ENCODE results near the gene UPK2.
"Not testable (repeated sequence)": the region's sequence is repeated elsewhere in the genome, so short reads cannot be mapped to it uniquely, and the experiment has no call there.

Gene UPK2

GRCh38 chr11:118931571-118931970 is 24.5 kb upstream of the UPK2 start:
- Histone ChIP-seq H3K4me1 (ENCODE audit: control insufficient read depth, insufficient read depth, low read length) (peaks cover 7% of the 10 kb centered on the region), H3K27me3 (ENCODE audit: control insufficient read depth, insufficient read depth, low read length) (peaks cover 15% of the 10 kb centered on the region), H3K9ac (ENCODE audit: low read depth, low read length) (no peak overlapping the region), H3K36me3 (ENCODE audit: control insufficient read depth, insufficient read depth, low read length) (no peaks in the 10 kb centered on the region), H3K4me3 (ENCODE audit: low read depth, low read length) (no peak overlapping the region), H3K9me3 (ENCODE audit: control insufficient read depth, insufficient read depth, low read length) (no peaks in the 10 kb centered on the region)

GRCh38 chr11:118933486-118933885 is 22.6 kb upstream of the UPK2 start:
- no peak overlapping the region for H3K9ac ChIP-seq (ENCODE audit: low read depth, low read length)

DNA sequence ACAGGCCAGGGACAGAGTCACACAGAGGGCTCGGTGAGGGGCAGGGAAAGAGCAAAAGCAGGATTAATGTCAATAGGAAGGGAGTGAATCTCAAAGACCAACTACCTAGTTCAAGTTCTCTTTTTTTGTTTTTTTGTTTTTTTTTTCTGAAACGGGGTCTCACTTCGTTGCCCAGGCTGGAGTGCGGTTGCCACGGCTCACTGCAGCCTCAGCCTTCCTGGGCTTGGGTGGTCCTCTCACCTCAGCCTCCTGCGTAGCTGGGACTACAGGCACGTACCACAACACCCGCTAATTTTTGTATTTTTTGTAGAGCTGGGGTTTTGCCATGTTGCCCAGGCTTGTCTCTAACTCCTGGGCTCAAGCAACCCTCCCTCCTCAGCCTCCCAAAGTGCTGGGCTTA is 20.7 kb upstream of the UPK2 start:
- Histone ChIP-seq H3K4me1 (ENCODE audit: control insufficient read depth, insufficient read depth, low read length) (peaks cover 12% of the 10 kb centered on the region), H3K4me3 (ENCODE audit: low read depth, low read length) (no peak overlapping the region), H3K36me3 (ENCODE audit: control insufficient read depth, insufficient read depth, low read length) (no peaks in the 10 kb centered on the region), H3K9me3 (ENCODE audit: control insufficient read depth, insufficient read depth, low read length) (no peaks in the 10 kb centered on the region), H3K27me3 (ENCODE audit: control insufficient read depth, insufficient read depth, low read length) (peaks cover 12% of the 10 kb centered on the region), H3K9ac (ENCODE audit: low read depth, low read length) (no peak overlapping the region)

More at GRCh38 chr11:118933486-118933885, 22.6 kb upstream of the UPK2 start:
- no peaks in the 10 kb centered on the region for H3K9me3 ChIP-seq (ENCODE audit: control insufficient read depth, insufficient read depth, low read length)
- H3K36me3 ChIP-seq (ENCODE audit: control insufficient read depth, insufficient read depth, low read length) = no peaks in the 10 kb centered on the region
- peaks cover 4% of the 10 kb centered on the region for H3K4me1 ChIP-seq (ENCODE audit: control insufficient read depth, insufficient read depth, low read length)
- H3K27me3 ChIP-seq (ENCODE audit: control insufficient read depth, insufficient read depth, low read length) = peaks cover 10% of the 10 kb centered on the region
- H3K4me3 ChIP-seq (ENCODE audit: low read depth, low read length) = no peak overlapping the region

DNA sequence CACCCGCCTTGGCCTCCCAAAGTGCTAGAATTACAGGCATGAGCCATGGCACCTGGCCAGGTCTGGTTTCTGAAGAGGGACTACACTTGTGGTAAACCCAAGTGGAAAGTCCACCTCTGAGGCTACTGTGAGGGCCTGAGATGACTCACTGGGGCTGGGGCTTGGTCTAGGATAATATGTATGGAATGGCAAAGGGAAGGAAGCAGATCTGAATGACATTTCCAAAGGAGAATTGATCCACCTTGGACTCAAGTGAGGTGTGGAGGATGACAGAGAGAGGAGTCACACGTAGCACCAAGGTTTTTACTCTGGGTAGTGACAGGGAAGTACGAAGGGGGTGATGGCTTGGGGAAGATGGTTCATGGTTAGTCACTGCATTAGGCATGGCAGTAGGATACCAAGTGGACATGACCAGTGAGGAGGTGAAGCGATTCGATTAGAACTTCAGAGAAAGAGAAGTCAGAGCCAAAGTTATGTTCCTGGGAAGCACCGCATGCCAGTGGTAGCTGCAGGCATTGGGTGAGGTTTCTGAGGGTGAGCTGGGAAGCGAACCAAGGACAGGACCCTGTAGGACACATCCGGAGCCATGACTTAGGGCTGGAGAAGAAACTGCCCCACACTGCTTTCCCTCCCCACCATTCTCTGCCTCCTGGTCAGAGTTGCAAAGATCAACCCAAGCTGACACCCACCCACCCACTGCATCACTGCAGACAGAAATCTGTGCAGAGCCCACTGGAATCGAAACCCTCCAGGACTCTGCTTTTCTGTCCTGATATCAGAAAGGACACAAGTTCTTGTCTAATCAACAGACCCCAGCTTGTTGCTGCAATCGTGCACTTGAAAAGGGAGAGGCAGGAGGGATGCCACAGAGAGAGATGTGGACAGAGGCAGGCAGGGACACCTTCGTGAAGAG is 17.4 kb upstream of the UPK2 start:
- H3K4me1 ChIP-seq (ENCODE audit: control insufficient read depth, insufficient read depth, low read length) = peaks cover 12% of the 10 kb centered on the region
- H3K9ac ChIP-seq (ENCODE audit: low read depth, low read length) = no peak overlapping the region
- peaks cover 3% of the 10 kb centered on the region for H3K27me3 ChIP-seq (ENCODE audit: control insufficient read depth, insufficient read depth, low read length)
- H3K4me3 ChIP-seq (ENCODE audit: low read depth, low read length) = no peak overlapping the region
- H3K9me3 ChIP-seq (ENCODE audit: control insufficient read depth, insufficient read depth, low read length) = no peaks in the 10 kb centered on the region
- H3K36me3 ChIP-seq (ENCODE audit: control insufficient read depth, insufficient read depth, low read length) = no peaks in the 10 kb centered on the region

DNA sequence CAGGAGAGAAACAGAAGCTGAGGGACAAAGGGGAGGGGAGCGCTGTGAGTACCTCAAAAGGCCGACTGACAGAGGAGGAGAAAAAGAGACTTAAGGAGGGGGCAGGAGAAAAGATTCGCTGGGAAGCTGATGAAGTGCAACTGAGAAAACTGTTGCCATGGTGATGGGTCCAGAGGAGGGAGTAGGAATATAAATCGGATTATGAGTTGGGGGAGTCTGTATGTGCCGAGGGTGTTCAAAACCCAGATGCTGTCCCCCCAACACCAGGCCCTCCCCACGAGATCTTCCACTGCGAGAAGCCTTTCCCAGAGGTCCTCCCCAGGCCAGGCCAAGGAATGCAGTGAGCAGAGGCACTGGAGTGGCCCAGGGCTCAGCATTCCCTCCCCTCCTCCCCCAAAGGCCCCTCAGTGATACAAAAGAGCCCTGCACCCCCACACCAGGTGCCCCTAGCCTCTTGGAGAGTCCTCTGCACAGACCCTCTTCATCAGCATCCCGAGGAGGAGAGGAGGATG is 16.6 kb upstream of the UPK2 start:
- H3K4me3 ChIP-seq (ENCODE audit: low read depth, low read length) = no peak overlapping the region
- peaks cover 12% of the 10 kb centered on the region for H3K4me1 ChIP-seq (ENCODE audit: control insufficient read depth, insufficient read depth, low read length)
- peaks cover 3% of the 10 kb centered on the region for H3K27me3 ChIP-seq (ENCODE audit: control insufficient read depth, insufficient read depth, low read length)
- H3K36me3 ChIP-seq (ENCODE audit: control insufficient read depth, insufficient read depth, low read length) = no peaks in the 10 kb centered on the region
- no peaks in the 10 kb centered on the region for H3K9me3 ChIP-seq (ENCODE audit: control insufficient read depth, insufficient read depth, low read length)
- H3K9ac ChIP-seq (ENCODE audit: low read depth, low read length) = peak overlapping the region; percentile 16

- Histone ChIP-seq H3K36me3 (ENCODE audit: control insufficient read depth, insufficient read depth, low read length) (no peaks in the 10 kb centered on the region), H3K4me1 (ENCODE audit: control insufficient read depth, insufficient read depth, low read length) (peaks cover 12% of the 10 kb centered on the region), H3K4me3 (ENCODE audit: low read depth, low read length) (peak overlapping the region; percentile 8), H3K9ac (ENCODE audit: low read depth, low read length) (peak overlapping the region; percentile 16), H3K9me3 (ENCODE audit: control insufficient read depth, insufficient read depth, low read length) (no peaks in the 10 kb centered on the region), H3K27me3 (ENCODE audit: control insufficient read depth, insufficient read depth, low read length) (peaks cover 3% of the 10 kb centered on the region)
Measured at GRCh38 chr11:118939953-118940598, 16.0 kb upstream of the UPK2 start.

DNA sequence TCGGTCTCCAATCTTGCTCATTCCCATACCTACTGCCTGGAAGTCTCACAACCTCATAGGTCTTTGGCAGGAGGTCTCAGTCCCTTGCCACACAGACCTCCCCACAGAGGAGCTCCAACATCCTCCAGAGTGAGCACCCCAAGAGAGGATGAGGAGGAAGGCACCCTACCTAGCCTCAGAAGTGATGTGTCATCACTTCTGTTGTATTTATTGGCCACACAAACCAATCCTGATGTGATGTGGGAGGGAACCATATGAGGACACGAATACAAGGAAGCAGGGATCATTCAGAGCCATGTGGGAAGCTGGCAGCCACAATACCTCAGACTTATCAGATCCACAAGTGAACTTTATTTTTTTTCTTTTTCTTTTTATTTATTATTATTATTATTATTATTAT is 9.0 kb upstream of the UPK2 start:
- Histone ChIP-seq H3K36me3 (ENCODE audit: control insufficient read depth, insufficient read depth, low read length) (no peaks in the 10 kb centered on the region), H3K9me3 (ENCODE audit: control insufficient read depth, insufficient read depth, low read length) (no peaks in the 10 kb centered on the region), H3K4me1 (ENCODE audit: control insufficient read depth, insufficient read depth, low read length) (no peaks in the 10 kb centered on the region), H3K4me3 (ENCODE audit: low read depth, low read length) (no peak overlapping the region), H3K27me3 (ENCODE audit: control insufficient read depth, insufficient read depth, low read length) (no peaks in the 10 kb centered on the region), H3K9ac (ENCODE audit: low read depth, low read length) (no peak overlapping the region)

- Histone ChIP-seq H3K9me3 (ENCODE audit: control insufficient read depth, insufficient read depth, low read length) (no peaks in the 10 kb centered on the region), H3K9ac (ENCODE audit: low read depth, low read length) (no peak overlapping the region), H3K36me3 (ENCODE audit: control insufficient read depth, insufficient read depth, low read length) (no peaks in the 10 kb centered on the region), H3K4me3 (ENCODE audit: low read depth, low read length) (no peak overlapping the region), H3K4me1 (ENCODE audit: control insufficient read depth, insufficient read depth, low read length) (no peaks in the 10 kb centered on the region), H3K27me3 (ENCODE audit: control insufficient read depth, insufficient read depth, low read length) (no peaks in the 10 kb centered on the region)
Measured at GRCh38 chr11:118948000-118948399, 8.1 kb upstream of the UPK2 start.

DNA sequence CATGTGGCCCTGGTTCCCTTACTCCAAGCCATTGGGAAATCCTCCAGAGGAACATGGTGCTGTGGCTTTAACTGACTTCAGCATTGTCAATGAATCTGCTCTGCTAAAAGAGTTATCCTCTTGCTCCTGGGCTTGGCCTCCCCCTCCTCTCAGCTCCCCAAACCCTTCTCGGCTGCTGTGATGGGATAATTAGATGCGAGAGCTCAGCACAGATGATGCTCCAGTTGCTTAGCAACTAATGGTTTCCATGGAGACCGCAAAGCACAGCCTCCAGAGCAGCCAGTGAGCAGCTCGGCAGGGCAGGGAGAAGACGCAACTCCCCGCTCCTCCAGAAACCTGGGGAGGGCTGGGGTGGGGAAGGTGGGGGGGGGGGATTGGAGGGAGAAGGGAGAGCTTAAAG is 2.8 kb upstream of the UPK2 start:
- no peak overlapping the region for H3K9ac ChIP-seq (ENCODE audit: low read depth, low read length)

DNA sequence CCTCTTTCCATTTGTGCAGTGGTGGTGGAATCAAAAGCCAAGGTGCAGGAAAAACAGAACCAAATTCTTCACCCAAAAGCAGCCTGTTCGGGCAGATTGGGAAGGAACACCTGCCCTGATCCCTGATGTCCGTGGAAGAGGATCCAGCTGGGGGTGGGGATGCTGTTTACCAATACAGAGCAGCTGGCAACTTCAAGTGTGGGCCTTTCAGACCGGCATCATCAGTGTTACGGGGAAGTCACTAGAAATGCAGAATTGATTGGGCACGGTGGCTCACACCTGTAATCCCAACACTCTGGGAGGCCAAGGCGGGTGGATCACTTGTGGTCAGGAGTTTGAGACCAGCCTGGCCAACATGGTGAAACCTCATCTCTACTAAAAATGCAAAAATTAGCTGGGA is 2.1 kb upstream of the UPK2 start:
- not testable (repeated sequence) for H3K9ac ChIP-seq (ENCODE audit: low read depth, low read length); H3K27me3 ChIP-seq (ENCODE audit: control insufficient read depth, insufficient read depth, low read length); H3K4me3 ChIP-seq (ENCODE audit: low read depth, low read length); H3K9me3 ChIP-seq (ENCODE audit: control insufficient read depth, insufficient read depth, low read length); H3K4me1 ChIP-seq (ENCODE audit: control insufficient read depth, insufficient read depth, low read length); H3K36me3 ChIP-seq (ENCODE audit: control insufficient read depth, insufficient read depth, low read length)

More for the DNA sequence above, 2.8 kb upstream of the UPK2 start:
- Histone ChIP-seq H3K4me1 (ENCODE audit: control insufficient read depth, insufficient read depth, low read length) (no peaks in the 10 kb centered on the region), H3K9me3 (ENCODE audit: control insufficient read depth, insufficient read depth, low read length) (no peaks in the 10 kb centered on the region), H3K36me3 (ENCODE audit: control insufficient read depth, insufficient read depth, low read length) (no peaks in the 10 kb centered on the region), H3K4me3 (ENCODE audit: low read depth, low read length) (no peak overlapping the region), H3K27me3 (ENCODE audit: control insufficient read depth, insufficient read depth, low read length) (no peaks in the 10 kb centered on the region)

DNA sequence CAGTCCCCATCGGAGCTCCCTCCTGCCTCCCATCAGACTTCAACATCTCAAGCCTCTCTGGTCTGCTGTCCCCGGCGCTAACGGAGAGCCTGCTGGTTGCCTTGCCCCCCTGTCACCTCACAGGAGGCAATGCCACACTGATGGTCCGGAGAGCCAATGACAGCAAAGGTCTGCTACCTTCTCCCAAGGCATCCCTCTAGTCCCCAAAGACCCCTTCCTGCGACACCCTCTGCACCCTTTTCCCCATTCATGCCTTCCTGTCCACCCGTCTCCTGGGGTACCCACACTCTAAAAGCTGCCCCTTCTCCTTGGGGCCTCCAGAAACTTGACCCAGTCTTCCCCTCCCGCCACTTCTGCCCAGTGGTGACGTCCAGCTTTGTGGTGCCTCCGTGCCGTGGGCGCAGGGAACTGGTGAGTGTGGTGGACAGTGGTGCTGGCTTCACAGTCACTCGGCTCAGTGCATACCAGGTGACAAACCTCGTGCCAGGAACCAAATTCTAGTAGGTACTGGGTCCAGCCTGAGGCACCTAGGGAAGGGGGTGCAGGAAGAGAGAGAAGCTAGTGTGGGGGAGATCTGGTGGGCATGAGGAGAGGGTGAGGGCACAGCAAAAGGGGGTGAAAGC is 860 bp downstream of the UPK2 start:
- Histone ChIP-seq H3K27me3 (ENCODE audit: control insufficient read depth, insufficient read depth, low read length) (no peaks in the 10 kb centered on the region), H3K9me3 (ENCODE audit: control insufficient read depth, insufficient read depth, low read length) (no peaks in the 10 kb centered on the region), H3K9ac (ENCODE audit: low read depth, low read length) (no peak overlapping the region), H3K36me3 (ENCODE audit: control insufficient read depth, insufficient read depth, low read length) (no peaks in the 10 kb centered on the region), H3K4me3 (ENCODE audit: low read depth, low read length) (no peak overlapping the region), H3K4me1 (ENCODE audit: control insufficient read depth, insufficient read depth, low read length) (no peaks in the 10 kb centered on the region)
